ENCODE results near the gene OGFOD3. TPM values are rescaled to one million over a fixed set of nuclear protein-coding genes. Genes with fewer than 3 reads are reported as not detected.

OGFOD3 gene
- total and polyA plus RNA-seq, 12 donors: 17.9 to 131 (median 42.0) TPM

DNA sequence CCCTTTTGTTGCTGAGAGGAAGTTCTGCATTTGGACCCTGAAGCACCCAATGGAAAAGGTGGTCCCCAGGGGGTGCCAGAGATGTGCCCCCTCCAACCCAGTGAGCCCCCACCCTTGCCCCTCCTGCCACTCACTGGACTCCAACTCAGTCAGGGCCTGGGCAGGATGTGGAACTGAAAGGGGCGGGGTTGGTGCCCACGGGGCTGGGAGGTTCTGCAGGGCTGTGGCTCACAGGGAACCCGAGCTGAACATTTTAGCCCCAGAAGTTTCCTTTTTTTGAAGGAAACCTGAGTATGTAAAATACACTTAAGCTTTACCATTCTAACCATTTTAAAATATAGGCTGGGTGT, 15.8 kb upstream of the OGFOD3 start:
- TF ChIP-seq, protein P1, sequence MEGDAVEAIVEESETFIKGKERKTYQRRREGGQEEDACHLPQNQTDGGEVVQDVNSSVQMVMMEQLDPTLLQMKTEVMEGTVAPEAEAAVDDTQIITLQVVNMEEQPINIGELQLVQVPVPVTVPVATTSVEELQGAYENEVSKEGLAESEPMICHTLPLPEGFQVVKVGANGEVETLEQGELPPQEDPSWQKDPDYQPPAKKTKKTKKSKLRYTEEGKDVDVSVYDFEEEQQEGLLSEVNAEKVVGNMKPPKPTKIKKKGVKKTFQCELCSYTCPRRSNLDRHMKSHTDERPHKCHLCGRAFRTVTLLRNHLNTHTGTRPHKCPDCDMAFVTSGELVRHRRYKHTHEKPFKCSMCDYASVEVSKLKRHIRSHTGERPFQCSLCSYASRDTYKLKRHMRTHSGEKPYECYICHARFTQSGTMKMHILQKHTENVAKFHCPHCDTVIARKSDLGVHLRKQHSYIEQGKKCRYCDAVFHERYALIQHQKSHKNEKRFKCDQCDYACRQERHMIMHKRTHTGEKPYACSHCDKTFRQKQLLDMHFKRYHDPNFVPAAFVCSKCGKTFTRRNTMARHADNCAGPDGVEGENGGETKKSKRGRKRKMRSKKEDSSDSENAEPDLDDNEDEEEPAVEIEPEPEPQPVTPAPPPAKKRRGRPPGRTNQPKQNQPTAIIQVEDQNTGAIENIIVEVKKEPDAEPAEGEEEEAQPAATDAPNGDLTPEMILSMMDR (IDR thresholded peaks at IDR 0.05): no peak
- TF ChIP-seq POLR2A (IDR thresholded peaks at IDR 0.05): no peak
- H3K4me3 ChIP-seq: no peak overlapping the region
- WGBS, 4 donors: 56 to 80% (median 73%) methylated on average over 3 of the region's 3 CpGs
- H3K4me1 ChIP-seq (replicated peaks in 1 of 2): no peaks in the 10 kb centered on the region
- H3K27ac ChIP-seq: no peak overlapping the region
- no peaks in the 10 kb centered on the region for H3K27me3 ChIP-seq
- intact Hi-C loops (cut with DNase I): no loop called here
- DNase-seq: no peak
- H3K9me3 ChIP-seq (replicated peaks in 1 of 3): no peaks in the 10 kb centered on the region
- H3K36me3 ChIP-seq (replicated peaks in 1 of 2): peaks cover 0 to 15% of the 10 kb centered on the region in 2 donors

DNA sequence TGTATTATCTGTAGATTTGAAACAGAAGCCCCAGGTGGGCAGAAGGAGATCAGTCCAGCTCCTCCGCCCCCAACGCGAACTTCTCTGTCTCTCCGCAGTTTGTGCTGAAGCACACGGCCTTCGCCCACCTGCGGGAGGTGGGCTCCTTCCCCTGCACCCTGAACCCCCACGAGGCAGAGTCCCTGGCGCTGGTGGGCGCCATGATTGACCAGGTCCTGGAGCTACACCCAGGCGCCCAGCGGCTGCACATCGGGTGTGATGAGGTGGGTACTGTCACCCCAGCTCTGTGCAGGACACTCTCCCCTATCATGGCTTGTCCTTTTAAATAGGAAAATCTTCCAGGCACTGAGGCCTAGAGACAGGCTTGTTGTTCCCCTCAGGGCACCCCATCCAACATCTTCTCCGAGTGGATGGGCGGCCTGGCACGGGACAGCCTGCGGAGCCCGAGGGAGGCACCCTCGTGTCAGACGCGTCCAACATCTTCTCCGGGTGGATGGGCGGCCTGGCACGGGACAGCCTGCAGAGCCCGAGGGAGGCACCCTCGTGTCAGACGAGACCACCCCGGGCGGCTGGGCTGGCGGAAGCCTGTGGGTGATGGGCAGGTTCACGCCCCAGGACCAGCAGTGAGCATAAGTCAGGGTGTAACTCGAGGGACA, 15.3 kb upstream of the OGFOD3 start:
- WGBS, 4 donors: 85 to 96% (median 91%) methylated on average over 15 to 32 of the region's 32 CpGs
- Histone ChIP-seq H3K36me3 (replicated peaks in 1 of 2) (peaks cover 0 to 15% of the 10 kb centered on the region in 2 donors), H3K9me3 (replicated peaks in 1 of 3) (no peaks in the 10 kb centered on the region), H3K27me3 (no peaks in the 10 kb centered on the region), H3K4me1 (replicated peaks in 1 of 2) (no peaks in the 10 kb centered on the region), H3K27ac (no peak overlapping the region), H3K4me3 (no peak overlapping the region)
- no peak for DNase-seq
- intact Hi-C loops (cut with DNase I): no loop called here
- TF ChIP-seq, protein P1 (IDR thresholded peaks at IDR 0.05): no peak
- TF ChIP-seq POLR2A (IDR thresholded peaks at IDR 0.05): no peak

DNA sequence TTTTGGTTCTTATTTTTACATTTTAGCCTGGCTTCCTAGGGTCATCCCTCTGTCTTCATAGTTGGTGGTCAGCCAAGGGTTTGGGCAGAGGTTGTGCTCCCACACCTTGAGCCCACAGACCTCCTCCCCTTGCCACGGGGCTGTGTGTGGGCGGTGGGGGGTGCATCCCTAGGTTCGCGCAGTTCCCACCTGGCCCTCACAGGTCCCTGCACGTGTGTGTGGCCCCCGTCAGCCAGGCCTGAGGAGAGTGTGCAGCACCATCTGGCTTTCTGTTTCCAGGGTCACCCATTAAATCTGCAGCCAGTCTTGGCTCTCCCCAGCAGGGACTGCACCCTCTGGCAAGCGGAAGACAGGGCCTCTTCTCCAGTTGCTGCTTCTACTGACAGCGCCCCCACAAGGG, 13.6 kb upstream of the OGFOD3 start:
- WGBS, 4 donors: 78 to 90% (median 85%) methylated on average over 3 to 8 of the region's 8 CpGs
- Histone ChIP-seq H3K9me3 (replicated peaks in 1 of 3) (no peaks in the 10 kb centered on the region), H3K27ac (no peak overlapping the region), H3K4me1 (replicated peaks in 1 of 2) (no peaks in the 10 kb centered on the region), H3K36me3 (replicated peaks in 1 of 2) (peaks cover 0 to 9% of the 10 kb centered on the region in 2 donors), H3K4me3 (no peak overlapping the region), H3K27me3 (no peaks in the 10 kb centered on the region)
- intact Hi-C loops (cut with DNase I): no loop called here
- TF ChIP-seq, protein P1 (IDR thresholded peaks at IDR 0.05): no peak
- no peak for TF ChIP-seq POLR2A (IDR thresholded peaks at IDR 0.05)
- no peak for DNase-seq

DNA sequence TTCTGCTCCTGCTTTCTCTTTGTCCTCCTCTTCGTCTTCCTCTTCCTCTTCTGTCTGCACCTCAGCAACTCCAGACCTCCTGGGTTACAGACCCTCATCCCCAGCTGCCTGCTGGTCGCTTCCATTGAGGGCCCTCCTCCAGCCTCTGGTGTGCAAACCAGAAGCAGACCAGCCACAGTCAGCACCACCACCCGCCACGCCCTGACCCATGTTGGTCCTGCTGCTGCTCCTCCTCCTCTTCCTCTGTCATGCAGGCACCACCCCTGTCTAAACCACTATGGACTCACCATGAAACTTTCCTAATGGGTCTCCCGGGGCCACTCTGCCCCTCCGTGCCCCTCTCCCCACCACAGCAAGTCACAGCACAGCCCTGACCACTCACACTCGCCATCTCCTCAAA, 11.4 kb upstream of the OGFOD3 start:
- intact Hi-C loops (cut with DNase I): loop anchor here in 1 of 2 donors (5.0 kb wide), 1 partner anchor 318 kb away; no protein-coding TSS in a partner anchor
- H3K36me3 ChIP-seq (replicated peaks in 1 of 2): peaks cover 0 to 7% of the 10 kb centered on the region in 2 donors

More for the DNA sequence above, 11.4 kb upstream of the OGFOD3 start:
- no peak overlapping the region for H3K27ac ChIP-seq
- no peak overlapping the region for H3K4me3 ChIP-seq
- no peaks in the 10 kb centered on the region for H3K27me3 ChIP-seq
- no peaks in the 10 kb centered on the region for H3K4me1 ChIP-seq (replicated peaks in 1 of 2)
- no peaks in the 10 kb centered on the region for H3K9me3 ChIP-seq (replicated peaks in 1 of 3)
- no peak for TF ChIP-seq POLR2A (IDR thresholded peaks at IDR 0.05)
- TF ChIP-seq, protein P1 (IDR thresholded peaks at IDR 0.05): no peak
- no peak for DNase-seq
- WGBS, 4 donors: 81 to 91% (median 85%) methylated on average over 7 of the region's 7 CpGs
